Forelimb muscle (tissue), 1 donor: Measurements from ENCODE around the gene COL4A3. TPM values are rescaled to one million over a fixed set of nuclear protein-coding genes. Genes with fewer than 3 reads are reported as not detected.

Source experiments
- DNase-seq: peaks from one replicate; pipeline ENCODE4 v3.0.0-alpha.2; 2013; ENCODE audit warnings: low read depth
- polyA plus RNA-seq: library from polyadenylated mRNA; unstranded; fragments of 120-200 nt; gene quantifications from one replicate; pipeline ENCODE4 v1.2.1, GENCODE V29; 2013; ENCODE audit not compliant: insufficient read length

Gene COL4A3
- 0.16 TPM for polyA plus RNA-seq

GRCh38 chr2:227163998-227164762 lies at the start of gene COL4A3, which contains the start of gene COL4A4:
TSS of gene COL4A3 (plus strand) at chr2:227164624. CDS start at chr2:227164727, 103 bp downstream.
TSS of gene COL4A4 (minus strand) at chr2:227164205. CDS start at chr2:227147483, 16,722 bp downstream.
- no peak for DNase-seq

GRCh38 chr2:227115761-227116160 lies 48.7 kb upstream of the COL4A3 start:
- DNase-seq: no peak

GRCh38 chr2:227117027-227117426 lies 47.4 kb upstream of the COL4A3 start:
- DNase-seq: no peak

GRCh38 chr2:227117852-227118251 lies 46.6 kb upstream of the COL4A3 start:
- DNase-seq: no peak

GRCh38 chr2:227118353-227118752 lies 46.1 kb upstream of the COL4A3 start:
- no peak for DNase-seq

- no peak for DNase-seq
Measured at GRCh38 chr2:227123697-227124096, 40.7 kb upstream of the COL4A3 start.

- no peak for DNase-seq
Measured at GRCh38 chr2:227124811-227125210, 39.6 kb upstream of the COL4A3 start.

- no peak for DNase-seq
Measured at GRCh38 chr2:227125506-227125905, 38.9 kb upstream of the COL4A3 start.

- DNase-seq: no peak
Measured at GRCh38 chr2:227127201-227127600, 37.2 kb upstream of the COL4A3 start.

GRCh38 chr2:227130636-227131035 lies 33.8 kb upstream of the COL4A3 start:
- DNase-seq: no peak

GRCh38 chr2:227132986-227133385 lies 31.4 kb upstream of the COL4A3 start:
- DNase-seq: no peak

- DNase-seq: no peak
Measured at GRCh38 chr2:227134591-227134990, 29.8 kb upstream of the COL4A3 start.

- no peak for DNase-seq
Measured at GRCh38 chr2:227141301-227141700, 23.1 kb upstream of the COL4A3 start.

GRCh38 chr2:227143895-227144294 lies 20.5 kb upstream of the COL4A3 start:
- DNase-seq: no peak

- DNase-seq: no peak
Measured at GRCh38 chr2:227146456-227146855, 18.0 kb upstream of the COL4A3 start.

- DNase-seq: no peak
Measured at GRCh38 chr2:227147023-227147422, 17.4 kb upstream of the COL4A3 start.

GRCh38 chr2:227148106-227148505 lies 16.3 kb upstream of the COL4A3 start:
- DNase-seq: no peak

- DNase-seq: no peak
Measured at GRCh38 chr2:227150222-227150936, 14.0 kb upstream of the COL4A3 start.

- no peak for DNase-seq
Measured at GRCh38 chr2:227152093-227152766, 12.2 kb upstream of the COL4A3 start.

GRCh38 chr2:227153307-227153706 lies 11.1 kb upstream of the COL4A3 start:
- no peak for DNase-seq

- no peak for DNase-seq
Measured at GRCh38 chr2:227153758-227154486, 10.5 kb upstream of the COL4A3 start.
